SK-N-SH treated with all-trans-retinoic acid at 6 μM for 48 hours (cell line): ENCODE data around the gene GDA.

Source experiments
- ATAC-seq: fragments of 200-7000 bp; cut with Tn5 transposase; 3 replicates; pipeline ENCODE4 v1.9.1; 2020; ENCODE audit warnings: mild to moderate bottlenecking, moderate library complexity
- ARNTL ChIP-seq: fragments of 450-650 bp; formaldehyde crosslinking; IDR thresholded peaks from 2 replicates; pipeline ENCODE4 v1.5.0; 2020; ENCODE audit warnings: low read depth, mild to moderate bottlenecking, moderate library complexity, borderline replicate concordance
- BACH2 ChIP-seq: fragments of 250-450 bp; sonication (Bioruptor Pico); IDR thresholded peaks from 2 replicates; pipeline ENCODE4 v1.9.0; 2021; ENCODE audit warnings: mild to moderate bottlenecking, borderline replicate concordance
- CREB5 ChIP-seq: fragments of 250-450 bp; sonication (Bioruptor Pico); IDR thresholded peaks from 2 replicates; pipeline ENCODE4 v1.5.1; 2020; ENCODE audit warnings: low read depth, mild to moderate bottlenecking, moderate library complexity
- CSDC2 ChIP-seq: fragments of 250-450 bp; sonication (Bioruptor Pico); IDR thresholded peaks from 2 replicates; pipeline ENCODE4 v1.5.0; 2020; ENCODE audit warnings: mild to moderate bottlenecking, moderate library complexity
- ESRRG ChIP-seq: fragments of 250-450 bp; sonication (Bioruptor Pico); IDR thresholded peaks from 2 replicates; pipeline ENCODE4 v1.6.1; 2021; ENCODE audit warnings: mild to moderate bottlenecking
- GLIS3 ChIP-seq: fragments of 250-450 bp; sonication (Bioruptor Pico); IDR thresholded peaks from 2 replicates; pipeline ENCODE4 v1.5.0; 2020; ENCODE audit warnings: mild to moderate bottlenecking, moderate library complexity
- ISL1 ChIP-seq: fragments of 250-450 bp; sonication (Bioruptor Pico); IDR thresholded peaks from 2 replicates; pipeline ENCODE4 v2.1.2; 2022; ENCODE audit warnings: mild to moderate bottlenecking, moderate library complexity
- OSR1 ChIP-seq: fragments of 250-450 bp; sonication (Bioruptor Pico); IDR thresholded peaks from 2 replicates; pipeline ENCODE4 v1.8.0; 2022; ENCODE audit warnings: moderate library complexity, mild to moderate bottlenecking, inconsistent platforms
- POU6F1 ChIP-seq: fragments of 250-450 bp; sonication (Bioruptor Pico); IDR thresholded peaks from 2 replicates; pipeline ENCODE4 v1.8.0; 2021; ENCODE audit warnings: low read depth, mild to moderate bottlenecking, moderate library complexity, borderline replicate concordance
- PPARA ChIP-seq: fragments of 250-450 bp; sonication (Bioruptor Pico); IDR thresholded peaks from 2 replicates; pipeline ENCODE4 v1.5.0; 2020; ENCODE audit warnings: mild to moderate bottlenecking, borderline replicate concordance
- RARB ChIP-seq: fragments of 250-450 bp; sonication (Bioruptor Pico); IDR thresholded peaks from 2 replicates; pipeline ENCODE4 v1.8.0; 2021; ENCODE audit warnings: mild to moderate bottlenecking, moderate library complexity
- SNAI2 ChIP-seq: fragments of 250-450 bp; sonication (Bioruptor Pico); IDR thresholded peaks from 2 replicates; pipeline ENCODE4 v1.5.0; 2020; ENCODE audit warnings: mild to moderate bottlenecking, moderate library complexity
- TCF4 ChIP-seq: fragments of 250-450 bp; sonication (Bioruptor Pico); IDR thresholded peaks from 2 replicates; pipeline ENCODE4 v1.8.0; 2021; ENCODE audit warnings: mild to moderate bottlenecking, moderate library complexity, borderline replicate concordance
- TOX ChIP-seq: fragments of 250-450 bp; sonication (Bioruptor Pico); IDR thresholded peaks from 2 replicates; pipeline ENCODE4 v1.8.0; 2021; ENCODE audit warnings: mild to moderate bottlenecking, moderate library complexity, borderline replicate concordance
- ZC3H10 ChIP-seq: fragments of 250-450 bp; sonication (Bioruptor Pico); IDR thresholded peaks from 2 replicates; pipeline ENCODE4 v1.5.1; 2021; ENCODE audit warnings: mild to moderate bottlenecking, moderate library complexity
- ZFP3 ChIP-seq: fragments of 250-450 bp; sonication (Bioruptor Pico); IDR thresholded peaks from 2 replicates; pipeline ENCODE4 v1.5.0; 2020; ENCODE audit warnings: mild to moderate bottlenecking, moderate library complexity
- ZFP30 ChIP-seq: fragments of 450-650 bp; formaldehyde crosslinking; IDR thresholded peaks from 2 replicates; pipeline ENCODE4 v1.5.0; 2022; ENCODE audit warnings: mild to moderate bottlenecking, moderate library complexity
- ZNF565 ChIP-seq: fragments of 450-650 bp; formaldehyde crosslinking; conservative IDR thresholded peaks from 2 replicates; pipeline ENCODE4 v1.5.0; 2020; ENCODE audit warnings: low read depth, mild to moderate bottlenecking, moderate library complexity
- ZNF70 ChIP-seq: fragments of 450-650 bp; formaldehyde crosslinking; IDR thresholded peaks from 2 replicates; pipeline ENCODE4 v1.5.0; 2020; ENCODE audit warnings: mild to moderate bottlenecking, moderate library complexity
- TF ChIP-seq, protein P1 (sequence below): fragments of 250-450 bp; sonication (Bioruptor Pico); IDR thresholded peaks from 2 replicates; pipeline ENCODE4 v1.8.0; 2020; ENCODE audit warnings: mild to moderate bottlenecking, moderate library complexity, borderline replicate concordance
- TF ChIP-seq, protein P2 (sequence below): fragments of 250-450 bp; sonication (Bioruptor Pico); IDR thresholded peaks from 2 replicates; pipeline ENCODE4 v1.5.1; 2021; ENCODE audit warnings: mild to moderate bottlenecking, moderate library complexity
- TF ChIP-seq, protein P3 (sequence below): fragments of 250-450 bp; sonication (Bioruptor Pico); IDR thresholded peaks from 2 replicates; pipeline ENCODE4 v1.5.0; 2020; ENCODE audit warnings: mild to moderate bottlenecking, moderate library complexity

Gene GDA

GRCh38 chr9:72141484-72141883 lies 7.8 kb upstream of the GDA start:
- no peak for ATAC-seq
- TF ChIP-seq PPARA, result no peak
- TF ChIP-seq, protein P1, sequence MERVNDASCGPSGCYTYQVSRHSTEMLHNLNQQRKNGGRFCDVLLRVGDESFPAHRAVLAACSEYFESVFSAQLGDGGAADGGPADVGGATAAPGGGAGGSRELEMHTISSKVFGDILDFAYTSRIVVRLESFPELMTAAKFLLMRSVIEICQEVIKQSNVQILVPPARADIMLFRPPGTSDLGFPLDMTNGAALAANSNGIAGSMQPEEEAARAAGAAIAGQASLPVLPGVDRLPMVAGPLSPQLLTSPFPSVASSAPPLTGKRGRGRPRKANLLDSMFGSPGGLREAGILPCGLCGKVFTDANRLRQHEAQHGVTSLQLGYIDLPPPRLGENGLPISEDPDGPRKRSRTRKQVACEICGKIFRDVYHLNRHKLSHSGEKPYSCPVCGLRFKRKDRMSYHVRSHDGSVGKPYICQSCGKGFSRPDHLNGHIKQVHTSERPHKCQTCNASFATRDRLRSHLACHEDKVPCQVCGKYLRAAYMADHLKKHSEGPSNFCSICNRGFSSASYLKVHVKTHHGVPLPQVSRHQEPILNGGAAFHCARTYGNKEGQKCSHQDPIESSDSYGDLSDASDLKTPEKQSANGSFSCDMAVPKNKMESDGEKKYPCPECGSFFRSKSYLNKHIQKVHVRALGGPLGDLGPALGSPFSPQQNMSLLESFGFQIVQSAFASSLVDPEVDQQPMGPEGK (CRISPR knock-in tag), result no peak
- no peak for TF ChIP-seq ESRRG (CRISPR knock-in tag)
- TF ChIP-seq ZNF70 (CRISPR knock-in tag), result no peak
- no peak for TF ChIP-seq ZFP30
- TF ChIP-seq GLIS3 (CRISPR knock-in tag), result no peak
- no peak for TF ChIP-seq BACH2
- TF ChIP-seq TOX (CRISPR knock-in tag), result no peak
- no peak for TF ChIP-seq TCF4 (CRISPR knock-in tag)
- TF ChIP-seq ARNTL (CRISPR knock-in tag), result no peak
- no peak for TF ChIP-seq CREB5 (CRISPR knock-in tag)
- TF ChIP-seq CSDC2, result no peak
- TF ChIP-seq ZNF565 (CRISPR knock-in tag), result no peak
- TF ChIP-seq, protein P2, sequence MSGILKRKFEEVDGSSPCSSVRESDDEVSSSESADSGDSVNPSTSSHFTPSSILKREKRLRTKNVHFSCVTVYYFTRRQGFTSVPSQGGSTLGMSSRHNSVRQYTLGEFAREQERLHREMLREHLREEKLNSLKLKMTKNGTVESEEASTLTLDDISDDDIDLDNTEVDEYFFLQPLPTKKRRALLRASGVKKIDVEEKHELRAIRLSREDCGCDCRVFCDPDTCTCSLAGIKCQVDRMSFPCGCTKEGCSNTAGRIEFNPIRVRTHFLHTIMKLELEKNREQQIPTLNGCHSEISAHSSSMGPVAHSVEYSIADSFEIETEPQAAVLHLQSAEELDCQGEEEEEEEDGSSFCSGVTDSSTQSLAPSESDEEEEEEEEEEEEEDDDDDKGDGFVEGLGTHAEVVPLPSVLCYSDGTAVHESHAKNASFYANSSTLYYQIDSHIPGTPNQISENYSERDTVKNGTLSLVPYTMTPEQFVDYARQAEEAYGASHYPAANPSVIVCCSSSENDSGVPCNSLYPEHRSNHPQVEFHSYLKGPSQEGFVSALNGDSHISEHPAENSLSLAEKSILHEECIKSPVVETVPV, result no peak

DNA sequence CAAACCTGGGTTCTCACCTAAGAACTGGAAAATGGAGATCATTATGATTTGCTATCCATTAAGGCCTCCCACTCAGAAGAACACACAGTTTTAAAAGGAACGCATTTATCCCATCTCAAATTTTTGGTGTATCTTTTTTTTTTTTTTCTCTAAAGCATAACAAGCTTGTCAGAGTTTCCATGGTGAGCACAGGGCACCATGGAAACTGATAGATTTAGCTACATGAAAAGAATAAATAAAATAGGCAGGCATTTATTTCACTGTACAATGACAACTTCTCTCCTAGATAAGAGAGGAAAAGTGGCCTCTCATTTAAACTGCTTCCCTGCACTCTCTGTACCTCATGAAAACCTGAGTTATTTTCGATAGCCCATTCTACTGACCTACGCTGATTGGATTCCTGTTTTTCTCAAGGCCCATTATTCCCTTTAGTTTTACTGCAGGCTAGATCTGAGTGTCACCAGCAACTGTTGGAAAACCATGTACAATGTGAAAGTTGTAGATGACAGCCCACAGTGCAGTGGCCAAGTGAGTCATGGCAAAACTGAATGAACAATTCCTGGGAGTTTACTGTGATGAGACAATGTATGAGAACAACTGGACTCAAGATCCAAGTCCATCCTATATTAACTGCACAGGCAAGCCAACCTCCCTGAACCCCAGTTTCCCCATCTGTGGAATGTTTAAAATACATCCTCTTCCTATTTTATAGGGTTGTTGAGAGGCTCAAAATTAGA lies 4.3 kb upstream of the GDA start:
- no peak for ATAC-seq
- no peak for TF ChIP-seq CSDC2
- no peak for TF ChIP-seq TCF4 (CRISPR knock-in tag)
- no peak for TF ChIP-seq ARNTL (CRISPR knock-in tag)
- TF ChIP-seq ZNF565 (CRISPR knock-in tag), result no peak
- TF ChIP-seq POU6F1, result no peak
- no peak for TF ChIP-seq ZNF70 (CRISPR knock-in tag)
- no peak for TF ChIP-seq RARB (CRISPR knock-in tag)
- TF ChIP-seq, protein P1 (CRISPR knock-in tag), result no peak
- no peak for TF ChIP-seq ZFP3 (CRISPR knock-in tag)
- no peak for TF ChIP-seq ISL1 (CRISPR knock-in tag)
- TF ChIP-seq, protein P2, result no peak
- TF ChIP-seq OSR1 (CRISPR knock-in tag), result no peak
- TF ChIP-seq BACH2, result no peak
- TF ChIP-seq ZC3H10 (CRISPR knock-in tag), result no peak
- no peak for TF ChIP-seq TOX (CRISPR knock-in tag)
- TF ChIP-seq SNAI2 (CRISPR knock-in tag), result no peak
- no peak for TF ChIP-seq PPARA
- no peak for TF ChIP-seq ESRRG (CRISPR knock-in tag)
- TF ChIP-seq, protein P3, sequence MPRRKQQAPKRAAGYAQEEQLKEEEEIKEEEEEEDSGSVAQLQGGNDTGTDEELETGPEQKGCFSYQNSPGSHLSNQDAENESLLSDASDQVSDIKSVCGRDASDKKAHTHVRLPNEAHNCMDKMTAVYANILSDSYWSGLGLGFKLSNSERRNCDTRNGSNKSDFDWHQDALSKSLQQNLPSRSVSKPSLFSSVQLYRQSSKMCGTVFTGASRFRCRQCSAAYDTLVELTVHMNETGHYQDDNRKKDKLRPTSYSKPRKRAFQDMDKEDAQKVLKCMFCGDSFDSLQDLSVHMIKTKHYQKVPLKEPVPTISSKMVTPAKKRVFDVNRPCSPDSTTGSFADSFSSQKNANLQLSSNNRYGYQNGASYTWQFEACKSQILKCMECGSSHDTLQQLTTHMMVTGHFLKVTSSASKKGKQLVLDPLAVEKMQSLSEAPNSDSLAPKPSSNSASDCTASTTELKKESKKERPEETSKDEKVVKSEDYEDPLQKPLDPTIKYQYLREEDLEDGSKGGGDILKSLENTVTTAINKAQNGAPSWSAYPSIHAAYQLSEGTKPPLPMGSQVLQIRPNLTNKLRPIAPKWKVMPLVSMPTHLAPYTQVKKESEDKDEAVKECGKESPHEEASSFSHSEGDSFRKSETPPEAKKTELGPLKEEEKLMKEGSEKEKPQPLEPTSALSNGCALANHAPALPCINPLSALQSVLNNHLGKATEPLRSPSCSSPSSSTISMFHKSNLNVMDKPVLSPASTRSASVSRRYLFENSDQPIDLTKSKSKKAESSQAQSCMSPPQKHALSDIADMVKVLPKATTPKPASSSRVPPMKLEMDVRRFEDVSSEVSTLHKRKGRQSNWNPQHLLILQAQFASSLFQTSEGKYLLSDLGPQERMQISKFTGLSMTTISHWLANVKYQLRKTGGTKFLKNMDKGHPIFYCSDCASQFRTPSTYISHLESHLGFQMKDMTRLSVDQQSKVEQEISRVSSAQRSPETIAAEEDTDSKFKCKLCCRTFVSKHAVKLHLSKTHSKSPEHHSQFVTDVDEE, result no peak
